Measurements from ENCODE around the gene DSG3.
"Not testable (repeated sequence)": the region's sequence is repeated elsewhere in the genome, so short reads cannot be mapped to it uniquely, and the experiment has no call there.

The DSG3 gene

DNA sequence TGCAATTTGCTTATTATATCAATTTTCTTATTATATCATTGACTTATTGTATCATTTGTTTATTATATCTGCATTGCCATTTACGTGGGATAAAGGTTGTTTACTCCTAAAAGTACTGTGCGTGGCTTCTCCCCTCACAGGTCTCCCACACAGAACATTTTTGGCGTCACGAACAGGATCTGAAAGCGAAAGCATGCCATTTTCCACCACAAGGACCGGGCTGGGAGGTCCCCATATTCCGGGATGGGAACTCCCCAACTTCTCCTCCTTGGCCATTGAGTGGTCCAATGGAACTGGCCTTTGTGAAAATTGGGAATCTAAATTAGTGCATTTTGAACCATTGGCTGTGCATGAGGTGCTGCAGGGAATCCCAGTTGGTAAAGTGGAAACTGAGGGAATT, 45.6 kb downstream of the DSG3 start:
- no peak for DNase-seq (ENCODE audit: low read depth, low spot score)

DNA sequence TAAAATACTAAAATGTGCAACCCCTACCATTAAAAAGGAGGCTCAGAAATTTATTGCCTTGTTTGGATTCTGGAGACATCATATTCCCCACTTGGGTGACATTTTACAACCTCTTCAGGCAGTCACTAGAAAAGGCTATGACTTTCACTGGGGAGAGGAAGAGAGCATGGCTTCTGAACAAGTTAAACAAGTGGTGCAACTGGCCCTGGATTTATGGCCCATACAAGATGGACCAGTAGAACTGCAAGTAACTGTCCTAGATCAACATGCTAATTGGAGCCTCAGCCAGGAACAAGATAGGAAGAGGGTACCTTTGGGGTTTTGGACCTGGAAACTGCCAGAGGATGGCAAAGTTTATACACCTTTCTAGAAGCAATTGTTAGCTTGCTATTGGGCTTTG, 46.4 kb downstream of the DSG3 start:
- DNase-seq (ENCODE audit: low read depth, low spot score) = no peak

DNA sequence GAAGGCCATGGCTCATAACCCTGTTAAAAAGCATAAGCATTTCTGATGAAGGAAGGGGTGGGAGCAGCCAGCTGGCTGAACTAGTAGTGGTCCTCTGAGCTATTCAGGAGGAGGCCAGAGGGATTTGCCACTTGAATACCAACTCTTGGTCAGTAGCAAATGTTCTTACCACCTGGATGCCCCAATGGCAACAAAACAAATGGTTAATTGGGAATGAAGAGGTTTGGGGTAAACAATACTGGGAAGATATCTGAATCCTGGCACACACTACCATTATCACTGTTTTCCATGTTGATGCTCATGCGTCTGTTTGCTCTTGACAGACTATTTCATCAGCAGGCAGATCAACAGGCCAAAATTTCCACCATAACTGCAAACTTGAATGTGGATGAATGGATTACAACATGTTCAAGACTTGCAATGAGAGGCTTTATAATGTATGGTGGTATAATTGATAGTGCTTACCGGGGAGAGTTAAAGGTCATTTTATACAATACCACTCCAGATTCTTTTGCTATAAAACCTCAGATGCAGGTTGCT, 47.2 kb downstream of the DSG3 start:
- not testable (repeated sequence) for DNase-seq (ENCODE audit: low read depth, low spot score)

DNA sequence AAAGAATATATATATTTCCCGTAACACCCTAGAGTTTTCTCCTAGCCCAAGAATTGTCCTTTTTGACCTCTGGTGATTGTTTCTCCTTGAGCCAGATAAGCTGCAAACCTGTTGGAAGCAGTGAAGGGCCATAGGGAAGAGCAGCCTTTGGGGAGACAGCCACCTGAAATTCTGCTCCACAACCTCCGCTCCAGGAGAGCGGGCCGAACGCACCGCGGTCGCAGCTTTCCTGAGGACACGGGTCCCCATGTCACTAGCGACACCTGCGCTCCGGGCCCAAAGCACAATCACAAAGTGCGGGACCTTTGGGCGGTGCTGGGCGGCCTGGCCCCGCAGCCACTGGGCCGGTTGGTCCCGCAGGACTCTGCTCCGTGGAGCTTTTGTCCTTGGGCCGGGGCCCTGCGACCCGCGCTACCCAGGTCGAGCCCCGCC, 49.9 kb downstream of the DSG3 start:
- DNase-seq (ENCODE audit: low read depth, low spot score) = no peak

DNA sequence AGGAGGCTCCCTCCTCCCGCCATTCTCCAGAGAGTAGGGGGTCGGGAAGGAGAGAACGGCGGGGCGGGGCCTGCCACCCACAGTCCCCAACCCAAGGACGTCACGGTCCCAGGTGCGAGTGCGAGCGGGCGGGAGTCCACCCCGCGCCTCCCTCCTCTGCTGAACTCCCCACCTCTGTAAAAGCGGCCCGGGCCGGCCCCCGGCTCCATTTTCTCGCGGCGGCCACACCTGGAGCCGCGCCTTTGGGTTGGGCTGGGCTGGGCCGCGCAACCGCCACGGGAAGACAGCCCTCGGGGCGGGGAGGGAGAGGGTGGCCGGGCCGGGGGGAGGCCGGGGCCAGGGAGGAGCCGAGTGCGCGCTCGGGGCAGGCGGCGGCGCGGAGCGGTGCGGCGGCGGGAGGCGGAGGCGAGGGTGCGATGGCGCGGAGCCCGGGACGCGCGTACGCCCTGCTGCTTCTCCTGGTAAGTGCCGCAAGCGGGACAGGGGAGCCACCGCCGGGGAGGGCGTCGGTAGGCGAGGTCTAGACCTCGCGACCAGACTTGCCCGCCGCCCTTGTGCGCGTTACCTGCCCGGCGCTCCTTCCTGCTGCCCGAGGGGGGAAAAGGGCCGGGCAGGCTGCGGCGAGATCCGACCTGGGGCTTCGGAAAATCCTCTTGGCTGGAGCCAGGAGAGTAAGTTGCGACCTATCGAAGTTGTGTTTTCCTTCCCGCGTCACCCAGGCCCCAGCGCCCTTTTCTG, 50.5 kb downstream of the DSG3 start, which contains the start of gene DSG2:
Gene DSG2 (plus strand): TSS at position 342 of the 738 bp plus-strand sequence. CDS start 75 bp downstream, at position 417.
- DNase-seq (ENCODE audit: low read depth, low spot score) = no peak

DNA sequence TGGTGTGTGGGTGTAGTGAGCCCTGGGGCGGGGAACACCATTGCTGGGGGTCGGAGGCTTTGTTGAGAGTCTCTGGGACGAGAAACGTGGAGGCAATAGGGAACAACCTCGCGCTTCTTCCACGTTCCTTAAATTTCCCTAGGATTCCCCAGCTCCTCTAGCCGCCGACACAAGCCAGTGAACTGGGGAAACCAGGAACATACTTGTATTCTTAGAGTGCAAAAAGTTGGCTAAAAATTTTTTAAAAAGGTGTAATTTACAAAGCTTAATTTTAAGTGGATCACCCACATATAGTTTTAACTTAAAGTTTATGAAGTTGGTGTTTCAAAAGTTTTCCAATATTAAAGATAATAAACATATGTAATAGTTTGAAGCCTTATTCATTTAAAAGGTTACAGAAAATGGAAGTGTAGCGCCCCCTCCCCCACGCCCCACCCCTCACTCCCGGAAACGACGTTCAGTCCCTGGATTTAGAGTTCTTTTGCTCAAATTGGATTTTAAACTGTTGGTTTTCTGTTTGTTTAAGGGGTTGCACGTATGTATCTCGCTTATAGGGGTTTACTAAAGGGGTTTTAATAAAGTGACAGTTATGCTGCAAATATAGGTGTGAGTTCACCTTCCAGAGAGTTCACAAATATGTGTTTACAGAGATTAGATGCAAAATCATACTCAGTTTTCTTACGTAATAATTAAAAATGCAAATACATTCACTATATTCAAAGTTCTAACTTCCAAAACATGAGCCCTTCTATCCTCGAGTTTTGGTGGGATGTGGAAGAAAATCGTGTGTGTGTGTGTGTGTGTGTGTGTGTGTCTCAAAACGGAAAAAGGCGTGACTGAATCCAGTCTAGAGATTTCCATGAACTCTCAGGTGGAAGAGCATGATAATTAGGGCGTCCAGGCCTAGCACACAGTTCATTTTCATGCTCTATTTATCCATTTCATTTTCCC, 51.3 kb downstream of the DSG3 start:
- no peak for DNase-seq (ENCODE audit: low read depth, low spot score)

DNA sequence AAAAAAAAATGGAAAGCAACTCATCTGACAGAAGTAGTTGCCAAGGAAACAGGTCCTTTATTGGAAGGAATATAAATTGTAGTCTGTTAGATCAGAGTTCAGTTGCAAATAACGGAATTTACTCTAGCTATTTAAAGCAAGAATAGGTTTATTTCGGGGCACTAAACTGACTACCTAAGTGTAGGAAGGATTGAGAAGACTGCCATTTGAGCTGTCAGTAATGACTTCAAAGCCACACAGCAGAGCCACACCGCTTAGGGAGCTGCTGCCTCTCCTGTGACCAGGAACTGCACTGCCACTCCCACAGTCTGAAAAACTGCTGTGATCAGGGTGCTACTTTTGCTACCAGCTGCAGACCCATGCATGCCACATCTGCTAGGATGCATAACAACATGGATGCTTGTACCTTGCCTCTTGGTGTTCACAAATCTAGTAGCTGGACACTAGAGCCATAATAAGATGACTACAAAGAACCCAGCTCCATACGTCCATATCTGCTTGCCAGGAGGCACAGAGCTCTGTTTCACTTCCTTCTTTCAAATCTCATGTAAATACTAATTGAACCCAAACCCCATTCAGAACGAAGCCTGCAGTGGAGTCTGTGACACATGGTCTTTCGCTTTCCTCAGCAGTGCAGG, 52.6 kb downstream of the DSG3 start:
- no peak for DNase-seq (ENCODE audit: low read depth, low spot score)

DNA sequence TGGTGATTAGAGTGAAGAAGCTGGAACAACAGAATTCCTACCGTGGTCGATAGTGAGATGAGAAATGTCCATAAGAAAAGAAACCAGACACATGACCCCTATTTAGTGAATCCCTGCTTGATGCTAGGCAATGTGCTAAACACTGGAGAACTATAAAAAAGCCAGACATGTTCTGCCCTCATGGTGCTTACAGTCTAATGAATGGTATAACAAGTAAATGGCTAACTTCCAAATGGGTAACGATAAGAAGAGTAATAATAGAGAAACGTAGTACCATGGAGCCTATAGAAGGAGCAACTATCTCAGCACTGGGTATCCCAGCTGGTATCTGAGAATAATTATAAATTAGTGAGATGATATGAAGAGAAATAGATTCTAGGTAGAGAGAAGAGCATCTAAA, 55.5 kb downstream of the DSG3 start:
- DNase-seq (ENCODE audit: low read depth, low spot score) = no peak

DNA sequence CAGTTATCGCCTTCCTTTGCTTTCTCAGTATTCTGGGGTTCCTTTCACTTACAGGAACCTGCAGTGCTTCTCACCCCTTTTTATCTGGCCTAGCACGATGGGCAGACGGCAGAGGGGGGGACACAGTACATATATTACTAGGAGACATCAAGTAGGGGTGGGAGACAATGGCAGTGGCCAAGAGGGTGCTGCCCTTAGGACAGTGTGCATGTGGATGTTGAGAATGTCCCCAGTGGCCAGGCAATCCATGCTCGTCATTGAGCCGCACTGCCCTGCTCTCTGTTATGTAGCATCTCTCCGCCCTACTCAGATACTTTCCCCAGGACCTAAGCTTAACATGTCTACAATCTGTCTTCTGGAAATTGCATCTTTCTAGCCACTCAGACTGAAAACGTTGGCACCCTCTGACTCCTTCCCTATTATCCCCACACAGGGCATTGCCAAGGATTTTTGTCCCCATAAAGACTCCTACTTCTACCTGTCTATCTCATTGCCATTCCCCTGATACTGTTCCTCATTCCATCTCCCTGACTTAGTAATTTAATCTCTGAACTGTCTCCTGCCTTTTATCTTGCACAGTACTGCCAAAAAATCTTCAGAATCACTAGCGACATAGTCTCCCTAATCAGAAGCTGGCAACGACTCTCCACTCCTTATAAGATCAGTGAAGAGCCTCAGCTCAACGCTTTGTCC, 57.1 kb downstream of the DSG3 start:
- no peak for DNase-seq (ENCODE audit: low read depth, low spot score)

DNA sequence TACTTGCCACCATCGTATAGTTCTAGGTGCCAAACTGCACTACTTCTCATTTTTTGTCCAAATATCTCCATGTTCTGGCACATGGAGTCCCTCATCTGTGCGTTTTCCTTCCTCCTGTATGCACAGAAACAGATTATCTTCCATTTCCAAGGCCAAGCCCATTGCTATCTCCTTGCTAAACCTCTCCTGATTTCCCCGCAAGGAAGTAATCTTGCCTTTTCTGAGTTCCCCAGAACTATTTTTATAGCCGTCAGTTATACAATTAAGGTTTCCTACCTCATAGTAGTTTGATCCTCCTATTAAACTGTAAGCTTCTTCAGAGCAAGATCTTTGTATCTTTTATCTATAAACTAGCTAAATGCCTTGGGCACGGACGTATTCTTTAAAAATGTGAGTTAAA, 57.6 kb downstream of the DSG3 start:
- DNase-seq (ENCODE audit: low read depth, low spot score) = no peak

DNA sequence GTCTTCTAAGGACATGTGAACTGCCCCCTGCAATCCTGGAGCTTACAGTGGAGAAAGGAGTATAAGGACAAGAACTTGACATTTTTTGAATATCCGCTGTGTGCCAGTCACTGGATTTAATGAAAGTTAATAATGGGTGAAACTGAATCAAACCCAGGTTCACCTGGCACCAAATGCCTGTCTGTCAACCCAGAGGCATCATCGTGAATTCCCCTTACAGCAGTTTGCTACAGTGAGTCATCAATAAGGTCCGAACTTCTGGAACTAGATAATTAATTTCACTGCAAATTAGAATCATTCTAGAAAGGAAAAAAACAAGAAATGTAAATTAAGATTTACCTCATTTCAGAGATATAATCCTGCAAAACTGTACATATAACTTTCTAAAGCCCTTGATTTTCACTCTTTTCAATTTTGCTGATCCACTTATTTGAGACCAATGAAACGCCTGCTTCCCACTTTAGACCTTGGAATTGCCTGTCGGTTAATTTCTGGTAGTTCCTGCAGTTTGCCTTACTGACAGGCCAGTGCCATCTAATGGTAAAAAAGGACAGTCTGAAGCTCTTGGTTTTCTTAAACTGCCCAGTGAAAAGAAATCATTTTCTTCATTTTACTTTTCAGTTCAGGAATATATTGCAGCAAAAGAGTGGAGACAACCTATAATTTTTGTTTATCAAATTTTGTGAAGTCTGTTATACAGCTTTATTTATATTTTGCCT, 58.6 kb downstream of the DSG3 start:
- no peak for DNase-seq (ENCODE audit: low read depth, low spot score)

DNA sequence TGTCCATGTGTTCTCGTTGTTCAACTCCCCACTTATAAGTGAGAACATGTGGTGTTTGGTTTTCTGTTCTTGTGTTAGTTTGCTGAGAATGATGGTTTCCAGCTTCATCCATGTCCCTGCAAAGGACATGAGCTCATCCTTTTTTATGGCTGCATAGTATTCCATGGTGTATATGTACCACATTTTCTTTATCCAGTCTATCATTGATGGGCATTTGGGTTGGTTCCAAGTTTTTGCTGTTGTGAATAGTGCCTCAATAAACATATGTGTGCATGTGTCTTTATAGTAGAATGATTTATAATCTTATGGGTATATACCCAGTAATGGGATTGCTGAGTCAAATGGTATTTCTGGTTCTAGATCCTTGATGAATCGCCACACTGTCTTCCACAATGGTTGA, 59.6 kb downstream of the DSG3 start:
- DNase-seq (ENCODE audit: low read depth, low spot score) = not testable (repeated sequence)

DNA sequence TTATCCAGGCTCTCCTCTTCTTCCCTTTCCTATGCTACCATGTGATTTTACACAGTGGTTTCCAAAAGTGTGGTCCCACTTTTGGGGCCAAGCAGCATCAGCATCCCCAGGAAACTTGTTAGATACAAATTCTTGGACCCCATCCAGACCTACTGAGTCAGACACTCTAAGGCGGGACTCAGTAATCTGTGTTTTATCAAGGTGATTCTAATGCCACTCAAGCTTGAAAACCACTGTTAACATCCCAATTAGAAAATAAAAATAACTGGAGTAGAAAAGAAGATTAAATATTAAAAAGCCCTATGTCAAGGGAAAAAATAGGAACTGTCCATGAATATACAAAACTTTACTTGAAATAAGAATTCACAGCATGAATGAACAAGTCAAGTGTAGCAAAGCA, 61.2 kb downstream of the DSG3 start:
- no peak for DNase-seq (ENCODE audit: low read depth, low spot score)

DNA sequence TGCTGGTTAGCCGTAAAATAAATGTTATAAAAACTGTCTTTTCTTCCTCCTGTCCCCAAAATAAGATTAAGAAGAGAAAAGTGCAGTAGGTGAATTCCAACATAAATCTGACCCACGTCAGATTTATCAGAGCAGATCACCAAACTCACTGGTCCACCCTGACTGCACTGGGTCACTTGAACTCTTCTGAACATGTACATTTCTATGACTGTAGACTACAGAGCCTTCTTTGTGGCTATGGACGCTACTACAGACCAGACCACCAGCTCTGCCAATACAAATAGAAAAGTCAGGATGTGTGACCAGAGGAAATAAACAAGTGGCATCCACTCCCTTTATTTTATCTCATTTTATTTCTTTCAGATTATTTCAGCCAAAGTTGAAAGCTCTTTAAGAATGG, 62.0 kb downstream of the DSG3 start:
- no peak for DNase-seq (ENCODE audit: low read depth, low spot score)

DNA sequence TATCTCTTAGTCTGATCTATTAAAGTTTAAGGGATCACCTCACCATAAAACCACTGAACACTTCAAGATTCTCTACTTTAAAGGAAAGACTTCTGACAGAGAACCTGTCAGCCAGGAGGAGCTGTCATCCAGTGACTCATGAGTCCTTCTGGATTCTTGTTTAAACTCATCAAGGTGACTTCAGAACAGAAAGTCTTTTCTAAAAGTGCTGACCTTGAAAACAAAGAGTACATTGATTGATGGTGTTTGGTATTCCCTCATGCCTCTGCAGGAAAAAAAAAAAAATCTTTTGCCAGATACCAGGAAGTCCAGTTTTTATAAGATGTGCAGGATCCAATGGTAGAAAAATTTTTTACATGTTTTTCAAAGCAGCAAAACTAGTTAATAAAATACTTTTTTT, 62.8 kb downstream of the DSG3 start:
- no peak for DNase-seq (ENCODE audit: low read depth, low spot score)

DNA sequence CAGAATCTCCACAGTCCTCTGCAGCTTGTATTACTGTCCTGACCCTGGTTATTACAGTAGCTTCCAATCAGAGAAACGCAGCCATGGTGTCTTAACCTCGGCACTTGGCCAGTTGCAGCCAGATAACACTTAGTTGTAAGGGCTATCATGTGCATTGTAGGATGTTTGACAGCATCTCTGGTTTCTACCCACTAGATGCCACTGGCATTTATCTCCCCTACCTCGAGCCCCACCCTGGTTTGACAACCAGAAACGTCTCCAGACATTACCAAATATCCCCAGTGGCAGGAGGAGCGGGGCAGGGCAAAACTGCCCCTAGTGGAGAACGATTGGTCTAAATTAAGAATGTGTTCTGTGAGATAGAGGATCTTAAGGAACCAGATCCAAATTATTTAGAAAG, 63.6 kb downstream of the DSG3 start:
- DNase-seq (ENCODE audit: low read depth, low spot score) = no peak

DNA sequence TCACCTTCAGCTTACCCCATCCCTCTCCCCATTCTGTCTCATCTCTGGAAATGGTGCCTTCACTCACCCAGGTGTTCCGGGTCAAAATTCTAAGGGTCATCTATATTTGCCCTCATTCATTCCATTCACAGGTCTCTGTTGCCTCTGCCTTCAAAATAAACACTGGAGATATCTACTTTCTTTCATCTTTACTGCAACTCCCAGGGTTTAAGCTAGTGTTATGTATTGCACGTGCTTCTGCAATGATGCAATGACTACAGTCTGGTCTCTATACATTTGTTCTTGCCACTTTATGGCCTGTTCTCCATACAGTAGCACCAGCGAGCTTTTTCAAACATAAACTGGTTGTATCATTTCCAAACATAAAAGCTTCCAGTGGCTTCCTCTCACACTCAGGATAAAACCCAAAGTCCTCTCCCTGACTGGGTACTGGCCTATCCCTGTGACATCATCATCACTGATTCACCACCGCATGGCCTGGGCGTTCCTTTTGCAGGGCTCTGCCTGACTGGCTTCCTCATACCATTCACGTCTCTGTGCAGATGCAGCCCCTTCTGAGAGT, 64.7 kb downstream of the DSG3 start:
- DNase-seq (ENCODE audit: low read depth, low spot score) = no peak

DNA sequence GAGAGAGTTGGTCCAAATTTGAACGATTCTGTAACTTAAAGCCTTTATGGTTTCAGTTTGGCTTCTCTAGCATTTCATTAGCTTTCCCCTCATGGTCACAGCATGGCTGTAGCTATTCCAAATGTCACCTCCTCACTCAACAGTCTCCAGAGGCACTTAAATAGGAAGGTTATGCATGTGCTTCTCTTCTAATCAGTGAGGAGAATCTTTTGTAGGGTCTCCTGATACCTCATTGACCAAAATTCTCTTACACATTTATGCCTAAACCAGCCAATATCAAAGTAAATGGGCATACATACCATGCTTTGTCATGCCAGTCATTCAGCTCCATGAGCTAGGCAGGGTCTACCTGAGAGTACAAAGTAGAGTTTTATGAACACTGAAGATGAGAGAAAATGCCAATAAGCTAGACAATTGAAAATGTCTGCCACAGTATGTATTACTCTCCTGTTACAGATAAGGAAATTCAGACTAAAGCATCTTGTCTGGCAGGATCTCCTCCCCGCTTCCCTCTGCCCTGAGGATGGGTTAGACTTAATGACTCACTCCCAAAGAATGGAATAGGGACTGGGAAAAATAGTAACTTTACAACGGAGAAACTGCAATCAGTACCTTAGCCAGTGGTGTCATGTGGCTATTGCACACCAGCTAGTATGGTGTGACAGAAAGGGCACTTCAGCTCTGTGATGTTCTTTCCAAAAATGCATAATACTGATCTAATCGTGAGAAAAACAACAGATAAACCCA, 65.8 kb downstream of the DSG3 start:
- peak; percentile 12 for DNase-seq (ENCODE audit: low read depth, low spot score)

DNA sequence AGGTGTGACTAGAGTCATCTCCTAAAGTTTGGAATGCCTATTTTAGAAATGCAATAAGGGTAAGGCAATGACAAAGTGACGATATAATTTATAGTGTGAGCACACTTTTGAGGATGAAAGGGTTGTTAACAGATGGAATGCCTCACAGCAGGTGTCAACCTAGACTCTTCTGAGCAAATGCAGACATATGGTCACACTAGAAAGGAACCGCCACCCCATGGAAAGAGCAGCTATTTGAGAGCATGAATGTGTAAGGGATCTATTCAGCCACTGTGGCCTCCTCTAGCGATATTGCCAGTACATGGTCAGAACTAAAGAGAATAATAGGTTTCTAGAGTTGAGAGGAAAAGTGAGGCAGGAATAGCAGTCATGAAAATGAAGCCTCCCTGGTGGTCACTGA, 68.9 kb downstream of the DSG3 start:
- DNase-seq (ENCODE audit: low read depth, low spot score) = no peak

DNA sequence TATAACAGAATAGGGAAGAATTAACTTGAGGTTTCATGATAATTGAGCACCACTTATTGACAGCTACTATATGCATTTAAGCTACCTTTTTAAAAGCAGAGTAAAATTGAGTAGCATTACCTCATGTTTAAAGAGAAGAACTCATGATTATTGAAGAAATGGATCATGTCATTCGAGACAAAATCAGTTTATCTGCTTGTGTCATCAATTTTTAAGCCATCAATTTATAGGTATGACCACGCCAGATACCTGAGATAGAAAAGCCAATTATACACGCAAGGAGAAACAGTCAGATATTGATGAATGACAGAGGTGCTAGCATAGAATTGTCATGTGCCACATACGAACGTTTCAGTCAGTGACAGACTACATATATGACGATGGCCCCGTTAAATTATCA, 78.8 kb downstream of the DSG3 start:
- no peak for DNase-seq (ENCODE audit: low read depth, low spot score)
